HG02870 (cell line): ENCODE data around the gene BCL2L12.
A peak's percentile ranks its signal among the peaks of the same experiment; 100 is the strongest.

Source experiments
- ATAC-seq: cut with Tn5 transposase; IDR thresholded peaks from one replicate; pipeline ENCODE4 v1.9.1; 2021; ENCODE audit warnings: mild to moderate bottlenecking, moderate library complexity; ENCODE audit not compliant: unreplicated experiment

The BCL2L12 gene

DNA sequence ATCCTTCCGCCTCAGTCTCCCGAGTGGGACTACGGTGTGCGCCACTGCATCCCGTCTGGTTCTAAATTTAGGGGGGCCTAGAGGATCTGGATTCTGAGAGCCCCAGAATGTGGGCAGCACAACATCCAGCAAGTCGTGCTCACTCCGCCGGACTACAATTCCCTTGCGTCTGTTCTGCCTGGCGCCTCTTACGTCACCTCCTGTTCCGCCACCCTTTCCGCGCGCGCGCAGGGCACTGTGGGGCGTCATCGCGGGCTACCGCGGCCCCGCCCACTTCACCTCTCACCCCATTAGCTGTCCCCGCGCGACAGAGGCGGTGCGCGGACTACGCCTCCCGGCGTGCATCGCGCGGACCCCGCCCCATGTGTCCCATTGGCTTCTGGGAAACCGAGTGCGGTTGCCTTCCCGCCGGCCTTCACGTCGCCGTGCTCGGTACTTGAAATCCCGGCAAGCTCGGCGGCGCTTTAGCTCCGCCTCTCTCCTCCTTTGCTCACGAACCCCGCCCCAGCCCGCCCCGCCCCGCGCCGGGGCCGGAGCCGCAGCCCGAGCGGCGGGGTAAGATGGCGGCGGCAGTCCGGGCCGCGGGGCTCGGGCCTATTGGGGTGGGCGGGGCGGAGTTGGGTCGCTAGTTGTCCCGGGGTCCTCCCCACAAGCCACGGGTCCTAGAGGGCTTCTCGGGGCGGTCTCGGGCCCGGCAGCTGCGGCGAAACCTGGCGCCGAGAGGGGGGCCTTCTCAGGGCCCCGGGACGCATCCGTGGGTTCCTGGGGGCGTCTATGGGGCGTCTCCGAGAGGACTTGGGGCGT lies 23.8 kb upstream of the BCL2L12 start, which contains the start of gene SCAF1:
Gene SCAF1 (plus strand): TSS at position 522 of the 804 bp plus-strand sequence. CDS start 2,818 bp downstream, outside the sequence.
- peak; percentile 47 for ATAC-seq

DNA sequence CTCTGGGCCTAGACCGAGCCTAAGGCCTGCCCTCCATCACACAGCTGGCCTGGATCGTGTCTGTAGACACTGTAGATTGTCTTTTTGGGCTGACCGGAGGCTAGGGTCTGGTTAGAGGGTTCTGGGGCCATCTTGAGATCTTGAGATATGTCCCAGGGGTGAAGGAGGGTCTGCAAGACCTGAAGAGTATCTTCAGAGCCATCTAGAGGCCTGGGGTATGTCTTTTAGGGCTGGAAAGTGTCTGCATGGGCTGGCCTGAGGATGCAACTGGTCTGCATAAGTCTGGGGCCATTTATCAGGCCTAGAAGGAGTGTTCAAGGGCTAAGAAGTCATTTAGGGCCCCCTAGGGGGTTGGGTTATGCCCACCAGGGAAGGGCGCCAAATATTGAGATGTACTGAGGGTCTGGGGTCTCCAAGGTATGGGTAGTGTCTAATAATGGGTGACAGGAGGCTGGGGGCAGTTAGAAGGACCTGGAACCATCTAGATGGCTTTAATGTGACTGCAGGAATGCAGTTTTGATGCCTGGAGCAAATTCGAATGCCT lies 23.2 kb upstream of the BCL2L12 start:
- no peak for ATAC-seq

DNA sequence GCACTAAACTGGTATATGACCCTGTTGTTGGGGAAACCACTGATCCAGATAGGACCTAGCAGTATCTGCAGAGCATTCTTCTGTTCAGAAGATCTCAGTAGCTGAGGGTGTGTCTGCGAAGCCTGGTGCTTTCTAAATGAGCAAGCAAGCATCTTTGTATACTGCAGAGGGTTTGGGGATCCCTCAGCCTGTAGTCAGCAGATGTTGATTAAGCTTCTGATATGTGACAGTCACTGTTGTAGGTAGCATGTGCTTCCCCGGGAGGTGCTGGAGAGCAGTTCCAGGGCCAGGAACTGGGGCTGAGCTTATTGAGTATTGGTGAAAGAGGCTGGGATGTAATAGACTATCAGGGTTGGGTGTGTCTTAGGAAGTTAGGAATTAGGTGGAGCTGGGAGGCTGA lies 22.3 kb upstream of the BCL2L12 start:
- ATAC-seq: no peak

DNA sequence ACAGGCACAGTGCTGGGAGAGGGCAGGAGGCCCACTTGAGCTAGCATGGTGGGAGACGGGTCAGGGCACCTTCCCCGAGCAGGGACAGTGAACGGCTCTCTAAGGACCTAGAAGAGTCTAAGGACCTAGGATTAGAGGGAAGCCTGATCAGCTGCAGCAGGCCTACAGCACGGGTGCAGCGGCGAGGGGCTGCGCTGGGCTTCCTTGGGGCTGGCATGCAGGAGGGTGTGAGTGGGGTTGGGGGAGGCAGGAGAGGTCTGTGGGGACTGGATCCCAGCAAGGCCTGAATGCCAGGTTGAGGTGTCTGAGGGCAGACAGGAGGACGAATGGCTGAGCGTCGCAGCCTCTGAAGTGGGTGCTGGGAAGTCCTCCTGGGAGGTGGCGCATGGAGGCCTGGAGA lies 20.1 kb upstream of the BCL2L12 start:
- ATAC-seq: no peak

DNA sequence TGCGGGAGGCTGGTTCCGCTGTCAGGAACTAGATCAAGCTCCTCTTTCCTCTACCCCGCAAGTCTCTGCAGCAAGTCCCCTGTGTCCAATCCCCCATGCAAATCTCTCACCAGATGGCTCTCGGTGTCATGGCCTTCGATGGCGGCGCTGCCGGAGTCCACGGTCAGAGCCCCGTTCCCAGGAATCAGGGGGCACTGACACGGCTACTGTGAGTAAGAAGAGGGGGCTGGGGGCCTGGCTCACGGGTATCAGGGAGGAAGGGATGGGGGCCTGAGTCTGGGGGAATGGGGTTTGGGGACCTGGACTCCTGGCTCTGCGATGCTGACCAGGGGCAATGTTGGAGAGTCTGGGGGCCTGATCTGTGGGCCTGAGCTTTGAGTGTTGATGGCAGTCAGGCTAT lies 19.7 kb upstream of the BCL2L12 start:
- no peak for ATAC-seq

DNA sequence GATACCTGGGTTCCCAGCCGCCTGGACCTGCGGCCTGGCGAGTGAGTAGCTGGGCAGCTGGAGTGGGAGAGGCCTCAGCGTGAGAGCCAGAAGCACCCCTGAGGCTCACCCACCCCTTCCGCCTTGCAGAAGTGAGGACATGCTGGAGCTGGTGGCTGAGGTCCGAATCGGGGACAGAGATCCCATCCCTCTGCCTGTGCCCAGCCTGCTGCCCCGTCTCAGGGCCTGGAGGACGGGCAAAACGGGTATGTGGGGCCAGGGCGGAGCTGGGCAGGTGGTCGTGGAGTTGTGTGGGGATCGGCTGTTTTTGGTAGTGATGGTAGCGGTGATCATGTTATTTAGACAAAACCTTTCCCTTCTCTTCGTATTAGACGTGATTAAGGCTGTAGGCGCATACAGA lies 19.1 kb upstream of the BCL2L12 start:
- no peak for ATAC-seq

DNA sequence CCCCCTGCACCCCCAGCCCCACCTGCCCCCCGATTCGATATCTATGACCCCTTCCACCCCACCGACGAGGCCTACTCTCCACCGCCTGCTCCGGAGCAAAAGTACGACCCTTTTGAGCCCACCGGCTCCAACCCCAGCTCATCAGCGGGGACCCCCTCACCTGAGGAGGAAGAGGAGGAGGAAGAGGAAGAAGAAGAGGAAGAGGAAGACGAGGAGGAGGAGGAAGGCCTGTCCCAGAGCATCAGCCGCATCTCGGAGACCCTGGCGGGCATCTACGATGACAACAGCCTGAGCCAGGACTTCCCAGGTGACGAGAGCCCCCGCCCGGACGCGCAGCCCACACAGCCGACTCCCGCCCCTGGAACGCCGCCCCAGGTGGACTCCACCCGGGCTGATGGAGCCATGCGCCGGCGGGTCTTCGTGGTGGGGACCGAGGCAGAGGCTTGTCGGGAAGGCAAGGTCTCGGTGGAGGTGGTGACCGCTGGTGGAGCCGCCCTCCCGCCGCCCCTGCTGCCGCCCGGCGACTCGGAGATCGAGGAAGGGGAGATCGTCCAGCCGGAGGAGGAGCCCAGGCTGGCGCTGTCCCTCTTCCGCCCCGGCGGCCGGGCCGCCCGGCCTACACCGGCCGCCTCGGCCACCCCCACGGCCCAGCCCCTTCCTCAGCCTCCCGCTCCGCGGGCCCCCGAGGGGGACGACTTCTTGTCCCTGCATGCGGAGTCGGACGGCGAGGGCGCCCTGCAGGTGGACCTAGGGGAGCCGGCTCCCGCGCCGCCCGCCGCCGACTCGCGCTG lies 14.5 kb upstream of the BCL2L12 start:
- ATAC-seq: no peak

DNA sequence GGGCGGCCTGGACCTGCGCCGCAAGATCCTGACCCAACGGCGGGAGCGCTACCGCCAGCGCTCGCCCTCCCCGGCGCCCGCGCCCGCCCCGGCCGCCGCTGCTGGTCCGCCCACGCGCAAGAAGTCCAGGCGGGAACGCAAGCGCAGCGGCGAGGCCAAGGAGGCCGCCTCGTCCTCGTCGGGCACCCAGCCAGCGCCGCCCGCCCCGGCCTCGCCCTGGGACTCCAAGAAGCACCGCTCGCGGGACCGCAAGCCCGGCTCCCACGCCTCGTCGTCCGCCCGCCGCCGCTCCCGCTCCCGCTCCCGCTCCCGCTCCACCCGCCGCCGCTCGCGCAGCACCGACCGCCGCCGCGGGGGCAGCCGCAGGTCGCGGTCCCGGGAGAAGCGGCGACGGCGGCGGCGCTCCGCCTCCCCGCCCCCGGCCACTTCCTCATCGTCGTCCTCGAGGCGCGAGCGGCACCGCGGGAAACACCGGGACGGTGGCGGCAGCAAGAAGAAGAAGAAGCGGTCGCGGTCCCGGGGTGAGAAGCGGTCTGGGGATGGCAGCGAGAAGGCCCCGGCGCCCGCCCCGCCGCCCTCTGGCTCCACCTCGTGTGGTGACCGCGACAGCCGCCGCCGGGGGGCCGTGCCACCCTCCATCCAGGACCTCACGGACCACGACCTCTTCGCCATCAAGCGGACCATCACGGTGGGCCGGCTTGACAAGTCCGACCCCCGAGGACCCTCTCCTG lies 13.7 kb upstream of the BCL2L12 start:
- ATAC-seq: no peak

DNA sequence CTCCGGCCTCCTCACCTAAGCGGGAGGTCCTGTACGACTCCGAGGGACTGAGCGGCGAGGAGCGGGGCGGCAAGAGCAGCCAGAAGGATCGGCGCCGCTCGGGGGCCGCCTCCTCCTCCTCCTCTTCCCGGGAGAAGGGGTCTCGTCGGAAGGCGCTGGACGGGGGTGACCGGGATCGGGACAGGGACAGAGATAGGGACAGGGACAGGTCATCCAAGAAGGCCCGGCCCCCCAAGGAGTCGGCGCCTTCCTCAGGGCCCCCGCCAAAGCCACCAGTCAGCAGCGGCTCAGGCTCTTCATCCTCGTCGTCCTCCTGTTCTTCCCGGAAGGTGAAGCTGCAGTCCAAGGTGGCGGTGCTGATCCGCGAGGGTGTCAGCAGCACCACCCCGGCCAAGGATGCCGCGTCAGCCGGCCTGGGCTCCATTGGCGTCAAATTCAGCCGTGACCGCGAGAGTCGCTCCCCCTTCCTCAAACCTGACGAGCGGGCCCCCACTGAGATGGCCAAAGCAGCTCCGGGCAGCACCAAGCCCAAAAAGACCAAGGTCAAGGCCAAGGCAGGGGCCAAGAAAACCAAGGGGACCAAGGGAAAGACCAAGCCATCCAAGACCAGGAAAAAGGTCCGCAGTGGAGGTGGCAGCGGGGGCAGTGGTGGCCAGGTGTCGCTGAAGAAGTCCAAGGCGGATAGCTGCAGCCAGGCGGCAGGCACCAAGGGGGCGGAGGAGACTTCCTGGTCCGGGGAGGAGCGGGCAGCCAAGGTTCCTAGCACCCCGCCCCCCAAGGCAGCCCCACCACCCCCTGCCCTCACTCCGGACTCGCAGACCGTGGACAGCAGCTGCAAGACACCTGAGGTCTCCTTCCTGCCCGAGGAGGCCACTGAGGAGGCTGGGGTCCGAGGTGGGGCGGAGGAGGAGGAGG lies 12.9 kb upstream of the BCL2L12 start:
- no peak for ATAC-seq

DNA sequence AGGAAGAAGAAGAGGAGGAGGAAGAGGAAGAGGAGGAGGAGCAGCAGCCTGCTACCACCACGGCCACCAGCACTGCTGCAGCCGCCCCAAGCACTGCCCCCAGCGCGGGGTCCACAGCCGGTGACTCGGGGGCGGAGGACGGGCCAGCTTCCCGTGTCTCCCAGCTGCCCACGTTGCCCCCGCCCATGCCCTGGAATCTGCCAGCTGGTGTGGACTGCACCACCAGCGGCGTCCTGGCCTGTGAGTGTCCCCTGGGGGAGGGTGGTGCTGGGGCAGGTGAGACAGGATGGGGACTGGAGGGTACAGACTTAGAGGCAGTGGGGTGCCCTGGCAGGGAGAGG lies 12.3 kb upstream of the BCL2L12 start:
- no peak for ATAC-seq

DNA sequence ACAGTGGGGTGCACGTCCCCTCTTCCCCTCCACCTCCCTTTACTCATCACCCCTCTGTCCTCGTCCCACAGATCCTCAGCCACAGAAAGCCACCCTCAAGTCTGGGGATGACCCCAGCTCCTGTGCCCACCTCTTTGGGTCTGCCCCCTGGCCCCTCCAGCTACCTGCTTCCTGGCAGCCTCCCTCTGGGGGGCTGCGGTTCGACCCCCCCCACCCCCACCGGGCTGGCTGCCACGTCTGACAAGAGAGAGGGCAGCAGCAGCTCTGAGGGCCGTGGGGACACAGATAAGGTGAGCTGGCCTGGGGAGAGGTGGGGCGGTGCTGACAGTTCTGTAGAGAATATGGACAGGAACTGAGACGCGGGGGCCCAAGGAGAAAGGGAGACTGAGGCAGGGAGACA lies 11.2 kb upstream of the BCL2L12 start:
- ATAC-seq: no peak

DNA sequence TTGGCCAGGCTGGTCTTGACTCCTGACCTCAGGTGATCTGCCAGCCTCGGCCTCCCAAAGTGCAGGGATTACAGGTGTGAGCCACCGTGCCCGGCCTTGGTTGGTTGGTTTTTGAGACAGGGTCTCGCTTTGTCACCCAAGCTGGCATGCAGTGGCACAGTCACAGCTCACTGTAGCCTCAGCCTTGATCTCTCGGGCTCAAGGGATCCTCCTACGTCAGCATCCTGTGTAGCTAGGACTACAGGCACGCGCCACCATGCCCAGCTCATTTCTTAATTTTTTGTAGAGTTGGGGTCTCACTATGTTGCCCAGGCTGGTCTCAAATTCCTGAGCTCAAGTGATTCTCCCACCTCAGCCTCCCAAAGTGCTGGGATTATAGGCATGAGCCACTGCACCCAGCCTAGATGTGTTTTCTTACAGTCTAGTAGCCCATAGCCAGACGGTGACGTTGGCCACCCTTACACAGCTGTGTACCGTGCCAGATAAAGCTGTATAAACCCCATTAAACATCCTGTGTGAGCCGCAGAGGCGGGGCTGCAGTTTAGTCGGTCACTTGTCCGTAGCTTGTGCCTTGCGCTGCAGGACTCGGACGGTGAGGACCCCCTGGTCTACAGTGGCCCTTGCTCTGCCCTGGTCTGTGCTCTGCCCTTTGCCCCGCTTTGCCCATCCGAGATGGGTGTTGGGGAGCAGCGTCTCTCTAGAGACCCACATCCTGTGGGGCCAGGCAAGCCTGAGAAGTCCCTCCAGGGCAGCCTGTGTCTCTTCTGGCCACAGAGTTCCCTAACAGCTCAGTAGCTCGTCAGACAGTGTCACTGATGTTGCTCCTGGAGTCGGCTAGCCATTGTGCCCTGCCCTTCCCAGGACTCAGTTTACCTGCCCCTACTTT lies 9.9 kb upstream of the BCL2L12 start:
- no peak for ATAC-seq

DNA sequence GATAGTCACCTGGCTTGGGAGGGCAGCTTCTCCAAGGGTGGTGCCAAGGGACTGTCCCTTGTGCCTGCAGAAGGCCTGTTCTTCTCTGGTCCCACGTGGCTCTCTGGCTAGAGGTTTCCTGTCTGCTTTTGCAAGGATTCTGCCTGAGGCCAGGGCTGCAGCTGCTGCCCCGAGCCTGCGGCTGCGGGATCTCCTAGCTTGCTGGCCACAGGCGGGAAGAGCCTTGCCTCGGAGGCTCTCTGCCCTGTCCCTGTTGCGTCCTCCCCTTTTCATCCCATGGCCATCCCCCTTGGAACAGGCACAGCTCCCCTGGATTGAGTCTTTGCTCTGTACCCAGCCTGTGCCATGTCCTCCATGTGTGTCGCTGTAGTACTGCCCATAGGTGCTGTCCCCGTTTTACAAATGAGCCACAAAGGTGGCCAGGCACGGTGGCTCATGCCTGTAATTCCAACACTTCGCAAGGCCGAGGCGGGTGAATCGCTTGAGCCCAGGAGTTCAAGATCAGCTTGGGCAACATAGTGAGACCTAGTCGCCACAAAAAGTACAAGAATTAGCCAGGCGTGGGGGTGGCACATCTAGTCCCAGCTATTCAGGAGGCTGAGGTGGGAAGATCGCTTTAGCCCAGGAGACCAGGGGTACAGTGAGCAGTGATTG lies 9.2 kb upstream of the BCL2L12 start:
- ATAC-seq: no peak

DNA sequence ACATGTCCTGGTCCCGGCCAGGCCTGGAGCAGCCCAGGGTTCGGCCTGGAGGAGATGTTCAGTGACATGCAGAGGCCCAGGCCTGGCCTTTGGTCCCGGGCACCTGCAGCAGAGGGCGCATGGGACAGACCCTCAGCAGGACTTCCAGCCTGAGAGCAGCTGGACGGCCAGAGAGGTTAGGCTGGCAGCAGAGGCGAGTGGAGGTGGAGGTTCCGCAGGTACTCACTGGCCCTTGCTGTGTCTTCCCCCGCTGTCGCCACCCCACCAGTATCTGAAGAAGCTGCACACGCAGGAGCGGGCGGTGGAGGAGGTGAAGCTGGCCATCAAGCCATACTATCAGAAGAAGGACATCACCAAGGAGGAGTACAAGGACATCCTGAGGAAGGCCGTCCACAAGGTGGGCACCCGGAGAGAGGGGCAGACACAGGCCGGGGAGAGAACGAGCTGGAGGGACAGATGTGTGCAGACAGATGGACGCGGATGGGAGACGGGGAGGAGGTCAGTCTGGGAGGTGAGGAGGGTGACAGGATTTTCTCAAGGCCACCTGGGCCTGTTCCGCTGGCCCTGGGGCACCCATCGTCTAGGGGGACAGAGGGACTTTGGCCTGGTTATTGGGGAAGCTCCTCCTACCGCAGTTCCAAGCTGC lies 8.1 kb upstream of the BCL2L12 start:
- no peak for ATAC-seq

DNA sequence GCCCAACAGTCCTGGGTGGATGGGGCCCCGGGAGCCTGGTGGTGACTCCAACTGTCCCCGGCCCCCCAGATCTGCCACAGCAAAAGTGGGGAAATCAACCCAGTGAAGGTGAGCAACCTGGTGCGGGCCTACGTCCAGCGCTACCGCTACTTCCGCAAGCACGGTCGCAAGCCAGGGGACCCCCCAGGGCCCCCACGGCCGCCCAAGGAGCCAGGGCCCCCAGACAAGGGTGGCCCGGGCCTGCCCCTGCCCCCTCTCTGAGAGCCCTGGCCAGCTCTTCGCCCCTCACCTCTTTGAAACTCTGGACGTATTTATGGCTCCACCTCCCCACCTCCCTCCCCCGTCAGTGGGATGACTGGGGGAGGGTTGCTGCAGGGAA lies 7.6 kb upstream of the BCL2L12 start:
- ATAC-seq: no peak

DNA sequence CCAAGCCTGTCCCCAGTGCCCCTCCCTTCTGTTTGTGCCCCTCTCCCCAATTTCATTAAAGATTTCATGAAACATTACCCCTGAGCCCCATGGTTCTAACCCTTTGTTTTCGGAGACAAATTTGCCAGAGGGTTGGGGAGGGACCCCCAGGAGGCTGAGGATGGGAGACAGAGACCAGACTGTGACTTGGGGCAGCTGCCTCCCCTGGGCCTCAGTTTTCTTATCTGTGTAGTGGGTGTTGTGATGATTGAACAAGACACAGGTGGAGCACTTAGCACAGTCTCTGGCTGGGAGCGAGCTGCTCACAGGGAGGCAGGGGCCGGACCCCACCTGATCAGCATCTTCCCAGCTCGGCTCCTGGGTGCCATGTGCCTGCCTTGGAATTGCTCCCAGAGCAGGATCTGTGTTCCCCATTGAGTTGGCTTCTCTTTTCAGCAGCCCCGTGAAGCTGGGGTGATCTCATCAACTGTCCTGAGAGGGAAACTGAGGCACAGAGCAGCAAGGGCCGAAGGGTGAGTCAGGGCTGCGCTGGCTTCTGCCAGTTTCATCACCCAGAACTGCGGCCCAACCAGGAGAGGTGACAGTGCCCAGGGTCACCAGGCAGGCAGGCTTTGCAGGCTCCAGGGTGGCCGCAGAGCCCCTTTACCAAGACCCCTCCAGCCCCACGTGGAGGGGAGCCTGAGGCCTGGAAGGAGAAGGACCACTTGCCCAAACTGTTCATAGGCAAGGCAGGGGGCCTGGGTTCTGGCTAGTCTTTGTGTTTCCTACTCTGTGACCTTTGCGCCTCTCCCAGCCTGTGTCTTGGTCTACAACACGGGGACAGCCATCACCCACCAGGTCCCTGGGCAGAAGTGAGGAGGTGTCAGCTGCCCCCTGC lies 6.9 kb upstream of the BCL2L12 start:
- no peak for ATAC-seq

DNA sequence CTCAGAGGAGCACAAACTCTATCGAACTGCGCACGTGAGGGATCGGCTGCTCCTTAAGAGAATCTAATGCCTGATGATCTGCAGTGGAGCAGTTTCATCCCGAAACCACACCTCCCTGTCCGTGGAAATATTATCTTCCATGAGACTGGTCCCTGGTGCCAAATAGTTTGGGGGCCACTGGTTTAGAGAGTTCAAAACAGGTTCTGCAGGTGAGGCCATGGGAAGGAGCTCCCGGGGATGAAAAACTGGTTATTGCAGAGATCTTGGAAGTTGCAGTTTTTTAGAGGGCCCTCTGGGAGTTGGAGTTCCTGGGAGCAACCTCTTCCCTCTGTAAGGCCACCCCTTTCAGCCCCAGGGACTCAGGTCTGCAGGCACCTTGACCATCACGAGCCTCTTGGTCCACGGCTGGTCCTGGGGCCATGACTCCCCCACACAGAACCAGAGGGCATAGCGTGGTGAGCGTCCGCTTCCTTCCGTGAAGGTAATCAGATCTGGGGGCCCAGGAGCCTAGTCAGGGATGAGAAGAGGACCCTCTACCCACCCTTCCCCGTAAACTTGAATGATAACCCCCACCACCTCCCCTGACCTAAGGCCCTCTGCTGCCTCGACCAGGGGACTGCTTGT lies 5.3 kb upstream of the BCL2L12 start:
- no peak for ATAC-seq
